Endodermal cell (in vitro differentiated cells): ENCODE results near the gene FBXL13. TPM values are rescaled to one million over a fixed set of nuclear protein-coding genes. Genes with fewer than 3 reads are reported as not detected.
"Not testable (repeated sequence)": the region's sequence is repeated elsewhere in the genome, so short reads cannot be mapped to it uniquely, and the experiment has no call there.

Experiments
- DNase-seq: peaks from one replicate; pipeline ENCODE4 v3.0.0-alpha.2; 2017
- H3K27ac ChIP-seq: 2 replicates; pipeline ENCODE4 v1.5.1; 2013; ENCODE audit warnings: mild to moderate bottlenecking, low read depth, low read length, moderate library complexity
- H3K27me3 ChIP-seq: 2 replicates; pipeline ENCODE4 v1.6.1; 2013; ENCODE audit warnings: mild to moderate bottlenecking, low read length, moderate library complexity; ENCODE audit not compliant: insufficient read depth, control insufficient read depth, poor library complexity, severe bottlenecking
- H3K36me3 ChIP-seq: 2 replicates; pipeline ENCODE4 v1.7.0; 2013; ENCODE audit warnings: mild to moderate bottlenecking, low read length, moderate library complexity; ENCODE audit not compliant: control insufficient read depth, insufficient read depth
- H3K4me1 ChIP-seq: one replicate; pipeline ENCODE4 v1.7.0; 2013; ENCODE audit warnings: low read length; ENCODE audit not compliant: control insufficient read depth, insufficient read depth
- H3K4me3 ChIP-seq: 2 replicates; pipeline ENCODE4 v1.5.1; 2013; ENCODE audit warnings: mild to moderate bottlenecking, low read length, moderate library complexity
- H3K9ac ChIP-seq: 2 replicates; pipeline ENCODE4 v1.6.1; 2013; ENCODE audit warnings: mild to moderate bottlenecking, low read length, moderate library complexity; ENCODE audit not compliant: poor library complexity, severe bottlenecking; ENCODE audit errors: extremely low read depth
- H3K9me3 ChIP-seq: 2 replicates; pipeline ENCODE4 v1.6.1; 2013; ENCODE audit warnings: mild to moderate bottlenecking, low read length, moderate library complexity; ENCODE audit not compliant: control insufficient read depth
- H3K27ac Mint-ChIP-seq: 2 replicates; pipeline ENCODE4 v1.8.0; 2020; ENCODE audit warnings: mixed read lengths
- H3K27me3 Mint-ChIP-seq: 2 replicates; pipeline ENCODE4 v1.8.0; 2021; ENCODE audit warnings: mild to moderate bottlenecking, mixed read lengths; ENCODE audit not compliant: insufficient read depth
- H3K36me3 Mint-ChIP-seq: 2 replicates; pipeline ENCODE4 v1.8.0; 2020; ENCODE audit warnings: low read depth, mixed read lengths
- H3K4me1 Mint-ChIP-seq: 2 replicates; pipeline ENCODE4 v1.8.0; 2020; ENCODE audit warnings: mixed read lengths
- H3K4me3 Mint-ChIP-seq: 2 replicates; pipeline ENCODE4 v1.8.0; 2020; ENCODE audit warnings: mild to moderate bottlenecking, moderate library complexity, mixed read lengths
- H3K9me3 Mint-ChIP-seq: 2 replicates; pipeline ENCODE4 v1.8.0; 2020; ENCODE audit warnings: mild to moderate bottlenecking, mixed read lengths
- WGBS, 2 experiments: methylation state at CpG; one replicate each; pipeline versions ENCODE4 v1.1.5 to v1.1.7; 2013; ENCODE audit warnings: missing lambda C conversion rate in 2 of 2, mixed read lengths in 1 of 2; ENCODE audit not compliant: insufficient coverage in 1 of 2, insufficient read length in 1 of 2; 5-methylcytosine and 5-hydroxymethylcytosine counted together
- total RNA-seq, 2 donors: library from RNA; stranded (reverse); fragmentation: NEBNext Ultra II Directional in 1 of 2; extraction: Animal tissue kit (Norgen Biotek cat#: 25700) in 1 of 2; gene quantifications; 2 replicates in 1 of 2; 3 replicates in 1 of 2; pipeline ENCODE4 v1.2.1, GENCODE V29; 2021
- TF ChIP-seq, protein P1 (sequence below): fragments of 200-600 bp; sonication (generic); conservative IDR thresholded peaks from 2 replicates; pipeline ENCODE4 v1.5.0; 2021; ENCODE audit warnings: antibody characterized with exemption, mild to moderate bottlenecking

The FBXL13 gene
- total RNA-seq, 2 donors from 2014 or later = 2.1 to 2.7 TPM

DNA sequence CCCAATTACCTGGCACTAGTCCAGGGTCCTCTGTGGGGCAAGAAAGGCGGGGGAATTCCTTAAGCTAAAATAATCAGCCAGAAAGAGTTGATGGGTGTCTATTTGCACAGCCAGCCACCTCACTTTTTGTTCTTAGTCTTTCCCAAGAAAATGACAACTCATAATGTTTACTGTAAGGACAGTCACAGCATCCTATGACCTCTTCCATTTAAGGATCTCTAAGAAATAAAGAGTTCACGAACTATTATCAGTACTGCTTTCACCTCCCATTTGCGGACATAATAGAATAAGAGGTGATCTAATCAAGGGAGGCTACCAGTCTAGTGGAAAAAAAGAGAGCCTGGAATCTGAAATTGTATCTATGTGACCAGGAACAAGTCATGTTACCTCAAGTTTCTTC is 234.2 kb downstream of the FBXL13 start:
- Mint-ChIP-seq H3K9me3 (no peaks in the 10 kb centered on the region), H3K27me3 (no peaks in the 10 kb centered on the region), H3K4me3 (no peak overlapping the region), H3K4me1 (no peaks in the 10 kb centered on the region), H3K36me3 (no peaks in the 10 kb centered on the region), H3K27ac (no peak overlapping the region)
- Histone ChIP-seq H3K36me3 (no peaks in the 10 kb centered on the region), H3K27ac (no peak overlapping the region), H3K9me3 (no peaks in the 10 kb centered on the region), H3K9ac (no peak overlapping the region), H3K27me3 (no peaks in the 10 kb centered on the region), H3K4me3 (no peak overlapping the region), H3K4me1 (no peaks in the 10 kb centered on the region)
- TF ChIP-seq, protein P1, sequence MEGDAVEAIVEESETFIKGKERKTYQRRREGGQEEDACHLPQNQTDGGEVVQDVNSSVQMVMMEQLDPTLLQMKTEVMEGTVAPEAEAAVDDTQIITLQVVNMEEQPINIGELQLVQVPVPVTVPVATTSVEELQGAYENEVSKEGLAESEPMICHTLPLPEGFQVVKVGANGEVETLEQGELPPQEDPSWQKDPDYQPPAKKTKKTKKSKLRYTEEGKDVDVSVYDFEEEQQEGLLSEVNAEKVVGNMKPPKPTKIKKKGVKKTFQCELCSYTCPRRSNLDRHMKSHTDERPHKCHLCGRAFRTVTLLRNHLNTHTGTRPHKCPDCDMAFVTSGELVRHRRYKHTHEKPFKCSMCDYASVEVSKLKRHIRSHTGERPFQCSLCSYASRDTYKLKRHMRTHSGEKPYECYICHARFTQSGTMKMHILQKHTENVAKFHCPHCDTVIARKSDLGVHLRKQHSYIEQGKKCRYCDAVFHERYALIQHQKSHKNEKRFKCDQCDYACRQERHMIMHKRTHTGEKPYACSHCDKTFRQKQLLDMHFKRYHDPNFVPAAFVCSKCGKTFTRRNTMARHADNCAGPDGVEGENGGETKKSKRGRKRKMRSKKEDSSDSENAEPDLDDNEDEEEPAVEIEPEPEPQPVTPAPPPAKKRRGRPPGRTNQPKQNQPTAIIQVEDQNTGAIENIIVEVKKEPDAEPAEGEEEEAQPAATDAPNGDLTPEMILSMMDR = no peak
- DNase-seq = no peak
- 95% methylated on average over 3 of the region's 3 CpGs; no CpG with 5 or more reads in 1 of the 2 experiments for WGBS, 2 experiments

- not testable (repeated sequence) for H3K4me3 Mint-ChIP-seq, H3K9me3 ChIP-seq, H3K36me3 Mint-ChIP-seq, H3K27ac ChIP-seq, H3K9ac ChIP-seq, H3K4me1 ChIP-seq, H3K27me3 ChIP-seq, H3K4me3 ChIP-seq, H3K36me3 ChIP-seq, H3K27me3 Mint-ChIP-seq, H3K4me1 Mint-ChIP-seq, H3K9me3 Mint-ChIP-seq, H3K27ac Mint-ChIP-seq, DNase-seq
- 94 to 95% methylated on average over 8 to 10 of the region's 10 CpGs for WGBS, 2 experiments
These were observed 236.0 kb downstream of the FBXL13 start for GRCh38 chr7:102838572-102839101.

- TF ChIP-seq, protein P1 = no peak
- H3K4me3 ChIP-seq = no peak overlapping the region
- WGBS, 2 experiments = 86 to 98% methylated on average over 2 to 3 of the region's 3 CpGs
- DNase-seq = no peak
- H3K36me3 ChIP-seq = no peaks in the 10 kb centered on the region
- no peaks in the 10 kb centered on the region for H3K4me1 Mint-ChIP-seq
- no peaks in the 10 kb centered on the region for H3K9me3 Mint-ChIP-seq
- H3K27ac ChIP-seq = no peak overlapping the region
- H3K4me1 ChIP-seq = no peaks in the 10 kb centered on the region
- H3K27me3 Mint-ChIP-seq = no peaks in the 10 kb centered on the region
- no peak overlapping the region for H3K4me3 Mint-ChIP-seq
- H3K9ac ChIP-seq = no peak overlapping the region
- H3K36me3 Mint-ChIP-seq = no peaks in the 10 kb centered on the region
- H3K27ac Mint-ChIP-seq = no peak overlapping the region
- no peaks in the 10 kb centered on the region for H3K9me3 ChIP-seq
- no peaks in the 10 kb centered on the region for H3K27me3 ChIP-seq
These were observed 236.8 kb downstream of the FBXL13 start for GRCh38 chr7:102837802-102838201.

- TF ChIP-seq, protein P1 = no peak
- no peak overlapping the region for H3K27ac Mint-ChIP-seq
- no peak overlapping the region for H3K27ac ChIP-seq
These were observed 237.6 kb downstream of the FBXL13 start for GRCh38 chr7:102836977-102837376.

More at GRCh38 chr7:102836977-102837376, 237.6 kb downstream of the FBXL13 start:
- no peaks in the 10 kb centered on the region for H3K36me3 ChIP-seq
- no peak overlapping the region for H3K9ac ChIP-seq
- no peaks in the 10 kb centered on the region for H3K9me3 Mint-ChIP-seq
- no peak overlapping the region for H3K4me3 Mint-ChIP-seq
- no peaks in the 10 kb centered on the region for H3K27me3 ChIP-seq
- no peaks in the 10 kb centered on the region for H3K9me3 ChIP-seq
- no peaks in the 10 kb centered on the region for H3K36me3 Mint-ChIP-seq
- no peak overlapping the region for H3K4me3 ChIP-seq
- H3K4me1 ChIP-seq = no peaks in the 10 kb centered on the region
- DNase-seq = no peak
- H3K4me1 Mint-ChIP-seq = no peaks in the 10 kb centered on the region
- 94 to 100% methylated on average over 1 of the region's 1 CpG for WGBS, 2 experiments
- H3K27me3 Mint-ChIP-seq = no peaks in the 10 kb centered on the region
